Astrocyte of the spinal cord (primary cell): ENCODE data around the gene AGPAT2.
A peak's percentile ranks its signal among the peaks of the same experiment; 100 is the strongest.

Source experiments
- DNase-seq: peaks from one replicate; pipeline ENCODE4 v3.0.0; 2011; ENCODE audit warnings: low read depth, low spot score
- H3K4me3 ChIP-seq: 2 replicates; pipeline ENCODE4 v1.5.1; 2011; ENCODE audit warnings: low read depth, mild to moderate bottlenecking, low read length, moderate library complexity
- CTCF ChIP-seq: IDR thresholded peaks from 2 replicates; pipeline ENCODE4 v1.5.1; 2012; ENCODE audit warnings: low read depth, mild to moderate bottlenecking, low read length, inconsistent platforms
- in situ Hi-C: cut with HindIII; loops from 2 replicates; pipeline ENCODE4 v1.10.0; 2017; ENCODE audit warnings: low sequenced_read_pairs

Gene AGPAT2

GRCh38 chr9:136729144-136729543, 41.9 kb upstream of the AGPAT2 start:
- in situ Hi-C loops = no loop called here
- no peak for TF ChIP-seq CTCF
- peak overlapping the region; percentile 76 for H3K4me3 ChIP-seq
- no peak for DNase-seq

GRCh38 chr9:136728548-136729123, 41.4 kb upstream of the AGPAT2 start:
- in situ Hi-C loops = no loop called here
- DNase-seq = peak; percentile 30
- no peak for TF ChIP-seq CTCF
- H3K4me3 ChIP-seq = peak overlapping the region; percentile 76

GRCh38 chr9:136728080-136728547, 40.9 kb upstream of the AGPAT2 start:
- peak; percentile 77 for TF ChIP-seq CTCF
- peak overlapping the region; percentile 76 for H3K4me3 ChIP-seq
- DNase-seq = peak; percentile 90
- in situ Hi-C loops = no loop called here

- peak overlapping the region; percentile 76 for H3K4me3 ChIP-seq
- TF ChIP-seq CTCF = peak; percentile 47
- DNase-seq = peak; percentile 8
- in situ Hi-C loops = no loop called here
These were observed 39.5 kb upstream of the AGPAT2 start for GRCh38 chr9:136726631-136727191.

- in situ Hi-C loops = no loop called here
- no peak for DNase-seq
- TF ChIP-seq CTCF = no peak
- H3K4me3 ChIP-seq = peak overlapping the region; percentile 76
These were observed 38.9 kb upstream of the AGPAT2 start for GRCh38 chr9:136726118-136726517.

- no peak for DNase-seq
These were observed 38.4 kb upstream of the AGPAT2 start for GRCh38 chr9:136725612-136726011.

More at GRCh38 chr9:136725612-136726011, 38.4 kb upstream of the AGPAT2 start:
- H3K4me3 ChIP-seq = no peak overlapping the region
- TF ChIP-seq CTCF = no peak
- in situ Hi-C loops = no loop called here
